T-helper 2 cell treated with Interferon-gamma antibody and Interleukin-4, amounts not matched to agents 5 μg/mL and 100 μg/mL, for 36 hours (primary cell): ENCODE data around the gene ABHD18.
"Not testable (repeated sequence)": the region's sequence is repeated elsewhere in the genome, so short reads cannot be mapped to it uniquely, and the experiment has no call there.

Source experiments
- DNase-seq: peaks from one replicate; pipeline ENCODE4 v3.0.0; 2021; ENCODE audit warnings: low spot score
- H3K27ac Mint-ChIP-seq: one replicate; pipeline ENCODE4 v1.8.0; 2021; ENCODE audit warnings: mild to moderate bottlenecking, mixed read lengths
- H3K27me3 Mint-ChIP-seq: one replicate; pipeline ENCODE4 v1.8.0; 2021; ENCODE audit warnings: low read depth, mixed read lengths
- H3K36me3 Mint-ChIP-seq: one replicate; pipeline ENCODE4 v1.8.0; 2021; ENCODE audit warnings: low read depth, mixed read lengths
- H3K4me1 Mint-ChIP-seq: one replicate; pipeline ENCODE4 v1.8.0; 2021; ENCODE audit warnings: low read depth, mixed read lengths
- H3K4me3 Mint-ChIP-seq: one replicate; pipeline ENCODE4 v1.8.0; 2022; ENCODE audit warnings: mild to moderate bottlenecking, moderate library complexity, mixed read lengths
- H3K9me3 Mint-ChIP-seq: one replicate; pipeline ENCODE4 v1.8.0; 2021; ENCODE audit warnings: mixed read lengths

ABHD18 gene

GRCh38 chr4:127965062-127965802 is at the start of gene ABHD18, which contains the start of gene MFSD8:
TSS of gene ABHD18 (plus strand) at chr4:127965406. CDS start at chr4:127982956, 17,550 bp downstream.
TSS of gene MFSD8 (minus strand) at chr4:127965173. CDS start at chr4:127965133, 40 bp downstream.
- peak; percentile 100 for DNase-seq
- peak within 1 kb of the TSS; percentile 95 for H3K4me3 Mint-ChIP-seq
- peak within 1 kb of the TSS; percentile 94 for H3K27ac Mint-ChIP-seq
- H3K9me3 Mint-ChIP-seq: no peaks in the 10 kb centered on the region
- no peaks in the 10 kb centered on the region for H3K27me3 Mint-ChIP-seq
- peaks cover 15% of the 10 kb centered on the region for H3K36me3 Mint-ChIP-seq
- peaks cover 30% of the 10 kb centered on the region for H3K4me1 Mint-ChIP-seq

DNA sequence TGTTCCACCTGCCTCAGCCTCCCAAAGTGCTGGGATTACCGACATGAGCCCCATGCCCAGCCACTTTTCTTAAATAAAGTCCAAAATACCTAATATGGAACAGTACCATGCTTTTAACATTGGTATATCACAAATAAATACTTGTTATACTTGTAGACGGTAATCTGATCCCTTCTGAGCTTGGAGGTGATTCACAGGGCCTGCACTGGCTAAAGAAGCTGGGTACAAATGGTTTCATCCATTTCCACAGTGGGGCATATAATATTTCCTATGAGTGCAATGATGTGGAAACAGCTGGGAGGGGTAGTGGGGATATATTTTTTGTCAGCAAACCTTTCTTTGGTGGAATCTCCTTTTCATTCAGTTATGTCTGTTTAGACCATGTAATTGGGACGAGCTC is 48.7 kb upstream of the ABHD18 start:
- Mint-ChIP-seq H3K27ac (no peak overlapping the region), H3K27me3 (no peaks in the 10 kb centered on the region), H3K9me3 (no peaks in the 10 kb centered on the region), H3K36me3 (peaks cover 11% of the 10 kb centered on the region), H3K4me3 (no peak overlapping the region), H3K4me1 (no peaks in the 10 kb centered on the region)
- DNase-seq: no peak

GRCh38 chr4:127917151-127917550 is 48.1 kb upstream of the ABHD18 start:
- no peak overlapping the region for H3K27ac Mint-ChIP-seq
- no peak for DNase-seq
- no peak overlapping the region for H3K4me3 Mint-ChIP-seq
- H3K36me3 Mint-ChIP-seq: peaks cover 11% of the 10 kb centered on the region
- H3K4me1 Mint-ChIP-seq: no peaks in the 10 kb centered on the region
- H3K27me3 Mint-ChIP-seq: no peaks in the 10 kb centered on the region
- no peaks in the 10 kb centered on the region for H3K9me3 Mint-ChIP-seq

DNA sequence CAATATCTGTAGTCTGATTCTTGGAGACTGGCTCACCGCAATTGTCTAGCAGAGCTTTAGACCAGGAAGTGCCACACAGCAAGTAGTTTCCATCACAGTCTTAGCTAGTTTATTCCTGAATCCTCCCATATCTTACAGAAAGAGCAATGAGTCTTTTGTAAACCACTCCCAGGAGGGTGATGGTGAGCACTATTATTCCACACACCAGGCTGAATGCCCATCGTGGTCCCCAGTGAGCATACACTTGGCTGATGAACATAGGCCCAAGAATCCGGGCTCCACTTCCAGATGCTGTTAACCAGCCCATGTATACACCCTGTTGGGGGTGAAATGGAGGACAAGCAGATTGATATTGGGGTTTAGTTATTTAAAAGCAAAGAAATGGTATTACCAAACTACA is 44.7 kb upstream of the ABHD18 start:
- Mint-ChIP-seq H3K27ac (no peak overlapping the region), H3K9me3 (no peaks in the 10 kb centered on the region), H3K4me3 (no peak overlapping the region), H3K36me3 (peaks cover 25% of the 10 kb centered on the region), H3K4me1 (no peaks in the 10 kb centered on the region), H3K27me3 (no peaks in the 10 kb centered on the region)
- no peak for DNase-seq

DNA sequence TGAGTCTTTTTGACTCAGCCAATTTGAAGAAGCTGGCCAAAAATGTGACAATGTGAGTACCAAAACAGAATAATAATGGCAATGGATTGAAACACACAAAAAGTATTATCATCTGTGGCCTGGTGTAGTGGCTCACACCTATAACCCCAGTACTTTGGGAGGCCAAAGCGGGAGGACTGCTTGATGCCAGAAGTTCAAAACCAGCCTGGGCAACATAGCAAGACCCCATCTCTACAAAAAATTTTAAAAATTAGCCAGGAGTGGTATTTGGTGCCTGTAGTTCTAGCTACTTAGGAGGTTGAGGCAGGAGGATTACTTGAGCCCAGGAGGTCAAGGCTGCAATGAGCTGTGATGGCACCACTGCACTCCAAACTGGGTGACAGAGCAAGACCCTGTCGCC is 43.0 kb upstream of the ABHD18 start:
- Mint-ChIP-seq H3K4me3 (no peak overlapping the region), H3K36me3 (peaks cover 33% of the 10 kb centered on the region), H3K4me1 (no peaks in the 10 kb centered on the region), H3K27ac (no peak overlapping the region), H3K9me3 (no peaks in the 10 kb centered on the region), H3K27me3 (no peaks in the 10 kb centered on the region)
- no peak for DNase-seq

DNA sequence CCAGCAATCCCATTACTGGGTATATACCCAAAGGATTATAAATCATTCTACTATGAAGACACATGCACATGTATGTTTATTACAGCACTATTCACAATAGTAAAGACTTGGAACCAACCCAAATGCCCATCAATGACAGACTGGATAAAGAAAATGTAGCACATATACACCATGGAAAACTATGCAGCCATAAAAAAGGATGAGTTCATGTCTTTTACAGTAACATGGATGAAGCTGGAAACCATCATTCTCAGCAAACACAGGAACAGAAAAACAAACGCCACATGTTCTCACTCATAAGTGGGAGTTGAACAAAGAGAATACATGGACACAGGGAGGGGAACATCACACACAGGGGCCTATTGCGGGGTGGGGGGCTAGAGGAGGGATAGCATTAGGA is 39.5 kb upstream of the ABHD18 start:
- not testable (repeated sequence) for H3K4me1 Mint-ChIP-seq, H3K4me3 Mint-ChIP-seq, H3K27ac Mint-ChIP-seq, H3K9me3 Mint-ChIP-seq, H3K27me3 Mint-ChIP-seq, DNase-seq
- H3K36me3 Mint-ChIP-seq: peaks cover 30% of the 10 kb centered on the region

DNA sequence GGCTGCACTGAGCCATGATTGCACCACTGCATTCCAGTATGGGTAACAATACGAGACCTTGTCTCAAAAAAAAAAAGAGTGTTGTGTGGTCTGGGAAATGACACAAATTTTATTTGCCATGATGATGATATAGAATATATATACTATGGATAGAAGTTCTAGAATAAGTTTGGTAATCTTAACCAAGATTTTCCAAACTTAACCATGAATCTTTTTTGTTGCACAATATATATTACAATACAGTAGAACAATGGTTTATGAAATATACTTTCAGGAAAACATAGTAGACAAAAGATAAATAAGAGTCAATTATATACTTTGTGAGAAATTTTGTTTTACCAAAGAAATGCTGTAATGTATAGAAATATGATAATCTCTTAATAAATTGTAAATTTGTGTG is 35.0 kb upstream of the ABHD18 start:
- Mint-ChIP-seq H3K36me3 (peaks cover 16% of the 10 kb centered on the region), H3K4me1 (no peaks in the 10 kb centered on the region), H3K4me3 (no peak overlapping the region), H3K27ac (no peak overlapping the region), H3K27me3 (no peaks in the 10 kb centered on the region), H3K9me3 (no peaks in the 10 kb centered on the region)
- DNase-seq: no peak

DNA sequence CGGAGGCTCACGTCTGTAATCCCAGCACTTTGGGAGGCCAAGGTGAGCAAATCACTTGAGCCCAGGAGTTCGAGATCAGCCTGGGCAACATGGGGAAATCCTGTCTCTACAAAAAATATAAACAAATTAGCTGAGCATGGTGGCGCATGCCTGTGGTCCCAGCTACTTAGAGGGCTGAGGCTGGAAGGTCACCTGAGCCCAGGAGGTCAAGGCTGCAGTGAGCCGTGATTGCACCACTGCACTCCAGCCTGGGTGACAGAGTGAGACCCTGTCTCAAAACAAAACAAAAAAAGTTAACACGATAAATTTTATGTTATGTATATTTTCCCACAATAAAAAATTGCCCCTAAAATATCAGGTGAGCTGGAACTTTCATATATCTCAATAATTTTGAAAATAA is 33.4 kb upstream of the ABHD18 start:
- not testable (repeated sequence) for H3K36me3 Mint-ChIP-seq, H3K9me3 Mint-ChIP-seq, DNase-seq, H3K4me1 Mint-ChIP-seq, H3K27me3 Mint-ChIP-seq, H3K4me3 Mint-ChIP-seq, H3K27ac Mint-ChIP-seq

- DNase-seq: no peak
- Mint-ChIP-seq H3K27ac (no peak overlapping the region), H3K9me3 (no peaks in the 10 kb centered on the region), H3K36me3 (peaks cover 11% of the 10 kb centered on the region), H3K4me3 (no peak overlapping the region), H3K27me3 (no peaks in the 10 kb centered on the region), H3K4me1 (no peaks in the 10 kb centered on the region)
Measured at GRCh38 chr4:127936974-127937373, 28.2 kb upstream of the ABHD18 start.

DNA sequence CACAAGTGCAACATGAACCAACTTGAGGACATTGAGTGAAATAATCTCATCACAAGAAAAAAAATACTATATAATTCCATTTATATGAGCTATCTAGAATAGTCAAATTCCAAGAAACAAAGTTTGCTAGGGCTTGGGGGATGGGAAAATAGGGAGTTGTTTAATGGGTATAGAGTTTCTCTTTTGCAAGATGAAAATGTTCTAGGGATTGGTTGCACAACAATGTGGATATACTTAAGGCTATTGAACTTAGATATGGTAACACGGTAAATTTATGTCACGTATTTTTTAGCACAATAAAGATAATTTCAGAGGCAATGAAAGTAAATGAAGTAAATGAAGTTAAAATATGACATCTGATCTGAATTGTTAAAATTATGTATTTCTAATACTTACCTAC is 8.1 kb upstream of the ABHD18 start:
- H3K4me3 Mint-ChIP-seq: no peak overlapping the region
- no peaks in the 10 kb centered on the region for H3K4me1 Mint-ChIP-seq
- no peaks in the 10 kb centered on the region for H3K27me3 Mint-ChIP-seq
- peaks cover 12% of the 10 kb centered on the region for H3K36me3 Mint-ChIP-seq
- no peak overlapping the region for H3K27ac Mint-ChIP-seq
- DNase-seq: no peak
- no peaks in the 10 kb centered on the region for H3K9me3 Mint-ChIP-seq

DNA sequence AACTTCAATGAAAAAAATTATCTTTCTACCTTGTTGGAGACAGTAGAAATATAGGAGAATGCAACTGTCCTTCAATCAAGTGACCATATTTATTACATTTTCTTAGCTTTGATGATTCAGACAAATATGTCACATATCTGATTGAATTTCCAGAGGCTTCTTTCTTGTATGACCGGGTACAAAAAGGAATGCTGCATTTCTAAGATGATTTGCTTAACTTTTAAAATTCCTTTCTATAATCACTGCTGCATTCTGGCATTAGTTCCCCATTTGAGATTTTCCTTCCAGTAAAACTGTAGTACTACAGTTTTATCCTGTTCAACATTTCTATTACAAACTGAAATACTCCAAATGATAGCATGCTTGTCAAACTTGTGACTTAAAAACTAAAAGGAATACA is 5.4 kb upstream of the ABHD18 start:
- Mint-ChIP-seq H3K4me3 (no peak overlapping the region), H3K4me1 (peaks cover 12% of the 10 kb centered on the region), H3K27ac (no peak overlapping the region), H3K27me3 (no peaks in the 10 kb centered on the region), H3K36me3 (peaks cover 12% of the 10 kb centered on the region), H3K9me3 (no peaks in the 10 kb centered on the region)
- no peak for DNase-seq

DNA sequence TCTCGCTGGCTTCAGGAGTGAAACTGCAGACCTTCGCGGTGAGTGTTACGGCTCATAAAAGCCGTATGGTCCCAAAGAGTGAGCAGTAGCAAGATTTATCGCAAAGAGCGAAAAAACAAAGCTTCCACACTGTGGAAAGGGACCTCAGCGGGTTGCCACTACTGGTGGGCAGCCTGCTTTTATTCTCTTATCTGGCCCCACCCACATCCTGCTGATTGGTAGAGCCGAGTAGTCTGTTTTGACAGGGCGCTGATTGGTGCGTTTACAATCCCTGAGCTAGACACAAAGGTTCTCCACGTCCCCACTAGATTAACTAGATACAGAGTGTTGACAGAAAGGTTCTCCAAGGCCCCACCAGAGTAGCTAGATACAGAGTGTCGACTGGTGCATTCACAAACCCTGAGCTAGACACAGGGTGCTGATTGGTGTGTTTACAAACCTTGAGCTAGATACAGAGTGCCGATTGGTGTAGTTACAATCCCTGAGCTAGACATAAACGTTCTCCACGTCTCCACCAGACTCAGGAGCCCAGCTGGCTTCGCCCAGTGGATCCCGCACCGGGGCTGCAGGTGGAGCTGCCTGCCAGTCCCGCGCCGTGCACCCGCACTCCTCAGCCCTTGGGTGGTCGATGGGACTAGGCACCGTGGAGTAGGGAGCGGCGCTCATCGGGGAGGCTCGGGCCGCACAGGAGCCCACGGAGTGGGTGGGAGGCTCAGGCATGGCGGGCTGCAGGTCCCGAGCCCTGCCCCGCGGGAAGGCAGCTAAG is 1.4 kb upstream of the ABHD18 start:
- H3K27me3 Mint-ChIP-seq, H3K9me3 Mint-ChIP-seq, DNase-seq: not testable (repeated sequence)
- H3K4me1 Mint-ChIP-seq: peaks cover 28% of the 10 kb centered on the region
- peak overlapping the region; percentile 60 for H3K27ac Mint-ChIP-seq
- H3K4me3 Mint-ChIP-seq: peak overlapping the region; percentile 80
- peaks cover 15% of the 10 kb centered on the region for H3K36me3 Mint-ChIP-seq

DNA sequence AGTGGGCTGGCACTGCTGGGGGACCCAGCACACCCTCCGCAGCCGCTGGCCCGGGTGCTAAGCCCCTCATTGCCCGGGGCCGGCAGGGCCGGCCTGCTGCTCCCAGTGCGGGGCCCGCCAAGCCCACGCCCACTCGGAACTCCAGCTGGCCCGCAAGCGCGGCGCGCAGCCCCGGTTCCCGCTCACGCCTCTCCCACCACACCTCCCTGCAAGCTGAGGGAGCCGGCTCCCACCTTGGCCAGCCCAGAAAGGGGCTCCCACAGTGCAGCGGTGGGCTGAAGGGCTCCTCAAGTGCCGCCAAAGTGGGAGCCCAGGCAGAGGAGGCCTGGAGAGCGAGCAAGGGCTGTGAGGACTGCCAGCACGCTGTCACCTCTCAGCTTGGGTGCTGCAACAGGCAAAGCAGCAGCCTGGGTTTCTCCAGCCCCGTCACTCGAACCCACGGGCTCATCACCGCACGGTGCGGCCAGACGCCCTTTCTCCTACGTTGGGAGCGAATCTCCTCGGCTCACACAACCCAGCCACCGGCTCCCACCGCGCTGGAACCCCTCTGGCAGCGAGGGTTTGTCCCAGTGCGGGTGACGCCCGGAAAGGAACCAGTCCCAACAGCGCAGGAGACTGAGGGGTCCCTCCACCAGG is 662 bp upstream of the ABHD18 start:
- Mint-ChIP-seq H3K4me3 (peak overlapping the region; percentile 95), H3K4me1 (peaks cover 30% of the 10 kb centered on the region), H3K27ac (peak overlapping the region; percentile 94), H3K36me3 (peaks cover 15% of the 10 kb centered on the region)
- DNase-seq: peak; percentile 35
- H3K27me3 Mint-ChIP-seq, H3K9me3 Mint-ChIP-seq: not testable (repeated sequence)

GRCh38 chr4:127965803-127966175 is 583 bp downstream of the ABHD18 start:
- DNase-seq: peak; percentile 68
- H3K27me3 Mint-ChIP-seq: no peaks in the 10 kb centered on the region
- peaks cover 30% of the 10 kb centered on the region for H3K4me1 Mint-ChIP-seq
- no peaks in the 10 kb centered on the region for H3K9me3 Mint-ChIP-seq
- peaks cover 15% of the 10 kb centered on the region for H3K36me3 Mint-ChIP-seq
- H3K27ac Mint-ChIP-seq: peak overlapping the region; percentile 94
- H3K4me3 Mint-ChIP-seq: peak overlapping the region; percentile 95
